OCI-LY3 (cell line): ENCODE measurements around the gene FLVCR2.

Experiments used
- H2AFZ ChIP-seq: fragments of 200-600, 300-600 bp; shearing (Covaris generic); 2 replicates; pipeline ENCODE4 v1.6.0; 2014; ENCODE audit warnings: antibody characterized with exemption, low read depth, low read length
- H3K27ac ChIP-seq: fragments of 200-600, 300-600 bp; sonication (generic); 2 replicates; pipeline ENCODE4 v1.5.1; 2014; ENCODE audit warnings: mild to moderate bottlenecking, low read length, moderate library complexity, mixed read lengths
- H3K27me3 ChIP-seq: fragments of 200-600, 300-600 bp; sonication (generic); 2 replicates; pipeline ENCODE4 v1.6.1; 2014; ENCODE audit warnings: low read depth, low read length, mixed read lengths
- H3K36me3 ChIP-seq: fragments of 200-600, 300-600 bp; sonication (generic); replicated peaks from 2 replicates; pipeline ENCODE3; 2014; ENCODE audit warnings: low read depth, low read length, mixed read lengths
- H3K4me1 ChIP-seq: fragments of 300-600, 200-600 bp; sonication (generic); 2 replicates; pipeline ENCODE4 v1.6.1; 2014; ENCODE audit warnings: low read length, mixed read lengths
- H3K4me2 ChIP-seq: fragments of 200-600, 300-600 bp; sonication (generic); 2 replicates; pipeline ENCODE4 v1.6.1; 2014; ENCODE audit warnings: low read length, mixed read lengths
- H3K4me3 ChIP-seq: fragments of 300-600, 200-600 bp; sonication (generic); 2 replicates; pipeline ENCODE4 v1.5.1; 2014; ENCODE audit warnings: antibody characterized with exemption, mild to moderate bottlenecking, low read length, moderate library complexity
- H3K79me2 ChIP-seq: fragments of 300-600, 200-600 bp; shearing (Covaris generic); 2 replicates; pipeline ENCODE4 v1.6.1; 2014; ENCODE audit warnings: mild to moderate bottlenecking, low read length, mixed read lengths
- H3K9ac ChIP-seq: fragments of 300-600, 200-600 bp; shearing (Covaris generic); 2 replicates; pipeline ENCODE4 v1.6.0; 2014; ENCODE audit warnings: mild to moderate bottlenecking, low read length, moderate library complexity
- H3K9me3 ChIP-seq: fragments of 200-600, 300-600 bp; shearing (Covaris generic); 2 replicates; pipeline ENCODE4 v1.6.1; 2014; ENCODE audit warnings: low read length, mixed read lengths; ENCODE audit not compliant: insufficient read depth
- H4K20me1 ChIP-seq: fragments of 200-600, 300-600 bp; sonication (generic); 2 replicates; pipeline ENCODE4 v1.6.1; 2016; ENCODE audit warnings: low read length, mixed read lengths; ENCODE audit not compliant: insufficient read depth
- CTCF ChIP-seq: fragments of 200-600, 300-600 bp; sonication (generic); IDR thresholded peaks from 2 replicates; pipeline ENCODE4 v1.5.1; 2014; ENCODE audit warnings: antibody characterized with exemption, low read length, low read depth
- EZH2phosphoT487 ChIP-seq: fragments of 200-600 bp; shearing (Covaris generic); IDR thresholded peaks from 2 replicates; pipeline ENCODE4 v1.6.1; 2018; ENCODE audit warnings: antibody characterized with exemption, mixed run types, low read depth

The FLVCR2 gene

DNA sequence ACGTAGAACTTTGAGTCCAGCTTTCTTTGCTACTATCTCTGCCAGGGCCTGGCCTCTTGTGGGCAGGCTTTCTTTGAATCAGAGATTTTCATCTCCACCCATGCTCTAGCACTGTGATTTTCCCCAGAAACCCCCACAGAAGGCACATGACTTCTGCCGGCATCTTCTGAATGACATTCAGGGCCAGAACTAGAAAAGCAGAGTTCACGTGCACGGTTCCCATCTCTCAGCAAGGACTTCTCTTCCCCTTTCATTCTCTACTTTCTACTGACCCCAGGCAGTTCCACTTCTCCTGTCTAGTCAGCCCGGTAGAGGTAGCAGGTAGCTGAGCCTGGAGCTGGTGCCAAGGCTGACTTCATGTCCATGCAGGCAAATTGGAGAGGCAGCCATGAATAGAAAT is 29.3 kb upstream of the FLVCR2 start:
- peak overlapping the region; percentile 97 for H3K9ac ChIP-seq
- H2AFZ ChIP-seq: no peak overlapping the region
- peaks cover 3% of the 10 kb centered on the region; the same call in 1 of the 2 replicates for H4K20me1 ChIP-seq
- H3K27me3 ChIP-seq: no peaks in the 10 kb centered on the region
- peaks cover 89% of the 10 kb centered on the region for H3K4me1 ChIP-seq
- H3K4me3 ChIP-seq: no peak overlapping the region
- TF ChIP-seq CTCF (no peak), EZH2phosphoT487 (no peak)
- no peaks in the 10 kb centered on the region for H3K9me3 ChIP-seq
- peak overlapping the region; percentile 99 for H3K27ac ChIP-seq
- peak overlapping the region; percentile 54 for H3K4me2 ChIP-seq
- H3K36me3 ChIP-seq: peaks cover 63% of the 10 kb centered on the region
- peaks cover 59% of the 10 kb centered on the region for H3K79me2 ChIP-seq

- Histone ChIP-seq H3K9ac (peak overlapping the region; percentile 97; the same call in 1 of the 2 replicates), H3K27me3 (no peaks in the 10 kb centered on the region), H3K36me3 (peaks cover 61% of the 10 kb centered on the region), H4K20me1 (no peaks in the 10 kb centered on the region), H2AFZ (no peak overlapping the region), H3K79me2 (peaks cover 44% of the 10 kb centered on the region), H3K4me3 (no peak overlapping the region), H3K4me1 (peaks cover 86% of the 10 kb centered on the region), H3K9me3 (no peaks in the 10 kb centered on the region), H3K4me2 (no peak overlapping the region), H3K27ac (peak overlapping the region; percentile 99)
- TF ChIP-seq CTCF (no peak), EZH2phosphoT487 (no peak)
Measured at GRCh38 chr14:75551021-75551420, 27.4 kb upstream of the FLVCR2 start.

GRCh38 chr14:75553157-75553556 is 25.3 kb upstream of the FLVCR2 start:
- Histone ChIP-seq H3K27ac (peak overlapping the region; percentile 99), H3K4me1 (peaks cover 65% of the 10 kb centered on the region), H3K79me2 (peaks cover 23% of the 10 kb centered on the region), H3K9me3 (no peaks in the 10 kb centered on the region), H3K4me2 (no peak overlapping the region), H3K9ac (peak overlapping the region; percentile 32; the same call in 1 of the 2 replicates), H3K27me3 (no peaks in the 10 kb centered on the region), H2AFZ (no peak overlapping the region), H4K20me1 (no peaks in the 10 kb centered on the region), H3K4me3 (no peak overlapping the region), H3K36me3 (peaks cover 60% of the 10 kb centered on the region)
- no peak for TF ChIP-seq EZH2phosphoT487
- no peak for TF ChIP-seq CTCF

GRCh38 chr14:75553761-75554364 is 24.6 kb upstream of the FLVCR2 start:
- Histone ChIP-seq H3K4me2 (no peak overlapping the region), H3K79me2 (peaks cover 22% of the 10 kb centered on the region), H2AFZ (no peak overlapping the region), H4K20me1 (no peaks in the 10 kb centered on the region), H3K27ac (peak overlapping the region; percentile 4; the same call in 1 of the 2 replicates), H3K4me3 (no peak overlapping the region), H3K36me3 (peaks cover 58% of the 10 kb centered on the region), H3K27me3 (no peaks in the 10 kb centered on the region), H3K4me1 (peaks cover 64% of the 10 kb centered on the region), H3K9ac (no peak overlapping the region), H3K9me3 (no peaks in the 10 kb centered on the region)
- TF ChIP-seq CTCF (no peak), EZH2phosphoT487 (no peak)
